GM19468 (cell line): ENCODE measurements around the gene GALNT2.

Experiments used
- ATAC-seq: cut with Tn5 transposase; IDR thresholded peaks from one replicate; pipeline ENCODE4 v1.9.1; 2021; ENCODE audit warnings: mild to moderate bottlenecking, moderate library complexity, moderate number of reproducible peaks; ENCODE audit not compliant: unreplicated experiment; ENCODE audit errors: extremely low read depth

The GALNT2 gene

DNA sequence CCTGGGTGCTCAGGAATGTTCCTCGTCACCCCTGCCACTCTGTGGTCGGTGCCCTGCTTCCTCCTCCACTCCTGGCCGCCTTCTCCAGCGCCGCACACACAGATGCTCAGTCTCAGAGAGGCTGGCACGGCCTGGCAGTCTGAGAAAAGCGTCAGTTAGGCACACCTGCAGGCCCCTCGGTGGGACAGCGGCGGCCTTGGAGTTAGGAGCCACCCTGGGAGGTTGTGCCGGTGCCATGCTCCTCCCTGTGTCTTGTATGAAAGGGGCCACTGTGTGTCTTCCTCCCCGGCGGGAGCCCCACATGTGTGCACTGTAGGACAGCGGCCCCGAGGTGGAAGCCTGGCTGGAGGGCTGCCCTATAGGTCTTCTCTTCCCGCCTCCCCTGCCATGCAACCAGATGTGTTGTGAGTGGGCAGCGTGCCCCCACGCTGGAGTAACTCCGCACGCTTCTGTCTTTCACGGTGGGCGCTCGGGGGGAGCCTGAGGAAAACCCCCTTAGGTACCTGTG, 213.9 kb downstream of the GALNT2 start:
- no peak for ATAC-seq

GRCh38 chr1:230281556-230281955, 214.5 kb downstream of the GALNT2 start:
- no peak for ATAC-seq

- no peak for ATAC-seq
Measured at GRCh38 chr1:230282157-230282556, 215.1 kb downstream of the GALNT2 start.

GRCh38 chr1:230283678-230284077, 216.6 kb downstream of the GALNT2 start:
- ATAC-seq = no peak

DNA sequence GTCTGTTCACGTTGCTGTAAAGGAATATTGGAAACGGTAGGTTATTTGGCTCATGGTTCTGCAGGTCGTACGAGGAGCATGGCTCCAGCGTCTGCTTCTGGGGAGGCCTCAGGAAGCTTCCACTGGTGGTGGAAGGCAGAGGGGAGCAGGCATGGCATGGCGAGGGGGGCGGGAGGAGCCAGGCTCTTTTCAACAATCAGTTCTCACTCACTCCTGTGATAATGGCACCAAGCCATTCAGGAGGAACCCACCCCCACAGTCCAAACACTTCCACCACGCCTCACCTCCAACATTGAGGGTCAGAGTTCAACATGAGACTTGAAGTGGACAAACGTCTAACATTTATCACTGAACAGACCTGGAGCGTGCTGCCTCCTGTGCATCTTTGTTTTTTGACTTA, 217.9 kb downstream of the GALNT2 start:
- no peak for ATAC-seq

GRCh38 chr1:230285351-230285750, 218.3 kb downstream of the GALNT2 start:
- no peak for ATAC-seq

DNA sequence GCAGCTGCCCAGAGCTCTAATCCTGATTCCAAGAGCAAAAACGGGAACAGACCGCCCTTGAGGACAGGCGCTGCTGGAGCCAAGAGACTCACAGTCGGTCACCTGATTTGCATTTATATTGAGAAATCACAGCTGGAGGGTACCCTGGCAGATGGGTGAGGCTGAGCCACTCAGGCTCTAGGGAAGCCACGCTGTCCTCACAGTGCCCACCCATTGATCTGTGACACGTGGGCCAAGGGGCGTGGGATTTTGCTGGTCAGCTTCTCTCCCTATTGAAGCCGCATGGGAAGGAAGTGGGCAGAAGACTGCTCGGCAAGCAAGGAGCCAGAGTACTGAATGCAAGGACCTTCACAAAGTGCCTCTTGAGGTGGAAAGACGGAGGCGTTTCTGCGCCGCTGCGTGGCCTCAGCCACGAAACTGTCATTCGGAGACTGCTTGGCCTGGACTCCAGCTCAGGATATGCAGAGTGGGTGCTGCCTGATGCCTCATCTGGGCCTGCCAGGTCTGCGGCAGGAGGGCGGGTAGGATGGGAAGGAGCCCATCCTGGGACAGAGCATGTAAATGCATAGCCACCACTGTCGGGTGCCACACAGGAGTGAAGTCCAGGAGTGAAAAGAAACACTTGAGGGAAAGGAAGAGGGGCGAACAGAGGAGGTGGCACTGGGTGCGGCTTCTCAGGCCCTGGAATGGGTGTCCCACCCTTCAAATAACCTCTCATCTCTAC, 219.3 kb downstream of the GALNT2 start:
- ATAC-seq = no peak

DNA sequence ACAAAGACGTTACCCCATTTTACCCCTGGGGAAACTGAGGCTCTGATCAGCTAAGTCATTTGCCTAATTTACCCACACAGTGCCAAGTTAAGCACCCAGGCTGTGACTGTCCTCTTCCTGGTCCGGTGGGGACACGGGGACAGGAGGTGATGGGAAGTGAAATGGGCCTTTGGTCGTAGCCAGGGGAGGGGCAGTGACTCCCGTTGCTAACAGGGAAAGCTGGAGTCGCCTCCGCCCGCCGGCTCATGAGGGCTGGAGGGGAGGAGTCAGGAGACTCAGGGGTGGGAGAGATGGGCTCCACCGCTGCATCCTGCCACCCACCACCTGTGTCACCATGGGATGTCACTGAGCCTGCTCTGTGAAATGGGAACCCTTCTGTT, 219.8 kb downstream of the GALNT2 start:
- ATAC-seq = no peak

GRCh38 chr1:230287674-230288315, 220.8 kb downstream of the GALNT2 start:
- ATAC-seq = no peak

DNA sequence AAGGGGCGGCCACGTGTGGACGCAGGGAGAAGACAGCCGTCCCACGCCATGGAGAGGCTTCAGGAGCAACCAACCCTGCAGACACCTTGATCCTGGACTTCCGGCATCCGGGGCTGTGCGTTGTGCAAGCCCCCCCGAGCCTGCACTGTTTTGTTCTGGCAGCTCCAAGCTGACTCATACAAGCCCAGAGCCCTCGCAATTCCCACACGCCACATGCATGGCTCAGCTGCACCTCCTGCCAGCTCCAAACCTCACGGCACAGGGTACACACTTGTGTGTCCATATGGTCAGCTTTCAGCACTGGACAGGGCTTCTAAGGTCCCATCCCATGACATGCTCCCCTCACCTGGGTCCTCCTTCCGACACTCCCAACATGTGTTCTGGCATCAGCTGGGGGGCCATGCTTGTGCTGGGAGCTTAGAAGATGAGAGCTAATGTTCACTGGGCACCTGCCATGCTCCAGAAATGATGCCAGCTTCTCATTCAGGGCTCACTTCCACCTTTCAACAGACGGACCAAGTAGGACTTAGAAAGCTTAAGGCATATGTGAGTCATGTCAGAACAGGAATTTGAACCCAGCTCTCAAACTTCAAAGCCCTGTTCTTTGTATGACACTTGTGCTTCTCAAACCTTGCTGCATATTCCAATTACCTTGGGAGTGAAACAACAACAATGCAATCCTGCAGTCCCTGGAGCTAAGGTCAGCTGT, 221.8 kb downstream of the GALNT2 start:
- no peak for ATAC-seq

DNA sequence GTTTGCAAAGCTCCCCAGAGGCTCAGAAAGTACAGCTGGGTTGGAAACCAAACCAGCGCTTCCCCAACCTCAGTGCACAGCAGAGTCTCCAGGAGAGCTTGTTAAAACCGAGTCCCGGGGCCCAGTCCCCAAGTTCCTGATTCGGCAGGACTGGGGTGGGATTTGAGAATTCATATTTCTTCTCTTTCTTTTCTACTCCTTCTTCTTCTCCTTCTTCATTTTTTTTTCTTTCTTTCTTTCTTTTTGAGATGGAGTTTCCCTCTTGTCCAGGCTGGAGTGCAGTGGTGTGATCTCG, 222.3 kb downstream of the GALNT2 start:
- no peak for ATAC-seq

GRCh38 chr1:230291731-230292620, 224.9 kb downstream of the GALNT2 start:
- no peak for ATAC-seq

DNA sequence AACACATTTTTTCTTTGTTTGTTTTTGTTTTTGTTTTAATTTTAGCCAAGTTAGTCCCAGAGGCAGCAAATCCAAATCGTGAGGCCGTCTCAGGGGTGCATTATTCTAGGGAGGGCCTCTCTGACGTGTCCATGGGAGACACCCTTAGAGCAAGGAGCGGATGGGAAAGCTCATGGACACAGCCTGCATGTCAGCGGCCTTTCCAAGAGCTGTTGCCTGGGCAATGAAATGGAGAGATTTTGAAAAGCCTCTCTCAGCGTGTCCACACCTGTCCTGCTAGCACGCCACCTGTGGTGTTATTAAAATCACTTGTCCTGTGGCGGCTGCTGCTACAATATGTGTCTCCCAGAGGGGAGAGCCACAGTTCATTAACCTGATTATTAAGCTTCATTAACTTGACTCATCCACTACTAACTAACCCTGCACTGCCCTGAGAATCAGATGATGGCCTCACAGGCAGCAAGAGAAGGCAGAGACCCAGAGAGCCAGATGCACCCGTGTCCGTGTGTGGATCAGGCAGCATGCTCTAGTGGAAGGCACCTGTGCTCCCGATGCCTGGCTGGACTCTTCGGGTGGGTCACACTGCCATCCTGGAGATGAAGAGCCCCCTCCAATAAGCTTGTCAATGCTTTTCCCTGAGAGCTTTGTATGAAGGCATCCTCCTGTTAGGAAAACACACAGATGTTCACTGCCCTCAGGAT, 225.8 kb downstream of the GALNT2 start:
- no peak for ATAC-seq

GRCh38 chr1:230293390-230293700, 226.3 kb downstream of the GALNT2 start:
- no peak for ATAC-seq

DNA sequence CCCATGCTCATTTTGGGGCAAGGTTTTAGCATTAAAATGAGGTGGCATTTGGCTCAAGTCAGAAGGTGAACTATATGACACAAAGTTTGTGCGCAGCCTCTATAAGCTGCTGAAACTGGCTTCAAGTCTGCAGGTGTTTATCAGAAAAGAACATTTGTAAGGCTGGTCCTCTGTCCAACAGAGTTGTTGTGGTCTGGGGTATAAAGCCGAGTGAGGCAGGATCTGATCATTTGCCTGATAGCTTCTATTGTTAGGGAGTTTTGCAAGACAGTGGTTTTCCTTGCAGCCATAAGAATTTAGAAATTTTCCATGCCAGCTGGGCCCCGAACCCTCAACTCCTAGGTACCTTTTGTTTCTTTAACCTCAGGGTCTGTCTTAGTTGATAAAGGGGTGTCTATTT, 228.3 kb downstream of the GALNT2 start:
- no peak for ATAC-seq

DNA sequence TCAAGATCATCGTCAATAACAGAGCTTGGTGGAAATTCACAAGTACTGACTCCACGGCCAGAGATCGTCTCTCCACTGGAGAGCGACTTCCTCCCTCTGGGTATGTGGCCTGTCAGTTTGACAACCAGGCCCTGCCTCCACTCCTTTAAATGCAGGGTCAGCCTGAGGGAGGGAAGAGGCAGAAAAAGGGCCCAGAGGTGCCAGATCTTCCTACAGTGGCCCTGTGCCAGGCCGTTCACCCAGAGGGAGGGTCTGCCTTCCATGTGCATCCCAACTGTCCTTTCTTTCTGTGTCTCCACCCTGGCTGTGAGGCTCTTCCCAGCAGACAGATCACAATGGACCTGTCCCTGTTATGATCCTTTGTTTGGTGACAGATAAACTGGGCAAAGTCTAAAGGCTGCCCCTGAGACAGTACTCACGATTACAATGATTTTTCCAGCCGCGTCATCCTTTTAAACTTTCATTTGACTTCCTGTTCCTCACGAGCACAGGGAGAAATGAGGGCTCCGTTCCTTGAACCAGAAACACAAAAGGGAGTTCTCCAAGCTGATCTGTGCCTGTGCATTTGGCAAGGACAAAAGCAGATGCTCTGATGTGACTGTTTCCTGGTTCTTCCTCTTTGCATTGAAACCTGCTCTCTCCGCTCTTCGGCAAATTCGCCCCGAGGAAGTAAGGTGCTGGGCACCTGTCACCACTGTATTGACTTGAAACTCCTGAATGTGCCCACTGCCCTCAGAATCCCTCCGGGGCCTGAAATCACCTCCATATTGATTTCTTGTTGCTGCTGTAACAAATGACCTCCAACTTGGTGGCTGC, 232.4 kb downstream of the GALNT2 start:
- no peak for ATAC-seq

- ATAC-seq = no peak
Measured at GRCh38 chr1:230300322-230301301, 233.6 kb downstream of the GALNT2 start.

- ATAC-seq = no peak
Measured at GRCh38 chr1:230301322-230301721, 234.3 kb downstream of the GALNT2 start.
